ENCODE results near the gene KCNK15. TPM values are rescaled to one million over a fixed set of nuclear protein-coding genes. Genes with fewer than 3 reads are reported as not detected.

KCNK15 gene
- total RNA-seq, 4 donors from 2014 or later = 6.3 to 10.0 (median 9.0) TPM

- DNase-seq (ENCODE audit: low spot score) = no peak
- ATAC-seq (ENCODE audit: low FRiP score) = no peak
- TF ChIP-seq, protein P1, sequence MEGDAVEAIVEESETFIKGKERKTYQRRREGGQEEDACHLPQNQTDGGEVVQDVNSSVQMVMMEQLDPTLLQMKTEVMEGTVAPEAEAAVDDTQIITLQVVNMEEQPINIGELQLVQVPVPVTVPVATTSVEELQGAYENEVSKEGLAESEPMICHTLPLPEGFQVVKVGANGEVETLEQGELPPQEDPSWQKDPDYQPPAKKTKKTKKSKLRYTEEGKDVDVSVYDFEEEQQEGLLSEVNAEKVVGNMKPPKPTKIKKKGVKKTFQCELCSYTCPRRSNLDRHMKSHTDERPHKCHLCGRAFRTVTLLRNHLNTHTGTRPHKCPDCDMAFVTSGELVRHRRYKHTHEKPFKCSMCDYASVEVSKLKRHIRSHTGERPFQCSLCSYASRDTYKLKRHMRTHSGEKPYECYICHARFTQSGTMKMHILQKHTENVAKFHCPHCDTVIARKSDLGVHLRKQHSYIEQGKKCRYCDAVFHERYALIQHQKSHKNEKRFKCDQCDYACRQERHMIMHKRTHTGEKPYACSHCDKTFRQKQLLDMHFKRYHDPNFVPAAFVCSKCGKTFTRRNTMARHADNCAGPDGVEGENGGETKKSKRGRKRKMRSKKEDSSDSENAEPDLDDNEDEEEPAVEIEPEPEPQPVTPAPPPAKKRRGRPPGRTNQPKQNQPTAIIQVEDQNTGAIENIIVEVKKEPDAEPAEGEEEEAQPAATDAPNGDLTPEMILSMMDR (IDR thresholded peaks at IDR 0.05) = no peak
These were observed 43.2 kb downstream of the KCNK15 start for GRCh38 chr20:44788706-44789456.

DNA sequence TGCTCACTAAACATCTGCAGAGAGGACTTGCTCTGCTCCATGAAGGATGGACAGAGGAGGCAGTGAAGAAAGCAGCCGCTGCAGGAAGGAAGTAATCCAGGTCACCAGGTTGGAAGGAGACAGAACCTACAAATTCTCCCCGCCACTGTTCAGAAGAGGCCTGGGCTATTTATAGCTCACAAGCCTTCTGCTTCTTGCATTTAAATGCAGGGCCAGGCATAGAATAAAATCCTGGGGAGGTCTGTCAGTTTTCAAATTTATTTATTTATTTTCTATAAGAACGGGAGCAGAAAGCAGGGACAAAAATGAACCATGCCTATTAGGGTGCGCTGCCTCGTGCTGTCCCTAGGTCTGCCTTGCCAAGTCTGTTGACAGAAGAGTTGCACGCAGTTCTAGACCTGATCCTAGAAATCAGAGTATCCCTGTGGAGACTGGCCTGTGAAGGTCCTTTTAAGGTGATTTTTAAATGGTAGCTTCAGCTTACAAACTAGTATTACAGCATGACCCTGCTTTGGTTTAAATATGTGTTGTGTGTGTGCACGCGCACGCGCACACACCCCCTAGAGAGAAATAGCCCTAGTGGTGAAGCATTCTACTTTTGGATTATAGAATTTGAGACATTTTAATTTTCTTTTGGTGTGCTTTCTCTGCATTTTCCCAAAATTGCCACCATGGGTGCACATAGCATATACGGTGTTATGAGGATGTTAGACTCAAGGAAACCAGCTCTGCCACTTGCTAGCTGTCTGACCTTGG lies 45.2 kb downstream of the KCNK15 start:
- DNase-seq (ENCODE audit: low spot score) (no peak), ATAC-seq (ENCODE audit: low FRiP score) (no peak)
- TF ChIP-seq, protein P1 (IDR thresholded peaks at IDR 0.05) = no peak

DNA sequence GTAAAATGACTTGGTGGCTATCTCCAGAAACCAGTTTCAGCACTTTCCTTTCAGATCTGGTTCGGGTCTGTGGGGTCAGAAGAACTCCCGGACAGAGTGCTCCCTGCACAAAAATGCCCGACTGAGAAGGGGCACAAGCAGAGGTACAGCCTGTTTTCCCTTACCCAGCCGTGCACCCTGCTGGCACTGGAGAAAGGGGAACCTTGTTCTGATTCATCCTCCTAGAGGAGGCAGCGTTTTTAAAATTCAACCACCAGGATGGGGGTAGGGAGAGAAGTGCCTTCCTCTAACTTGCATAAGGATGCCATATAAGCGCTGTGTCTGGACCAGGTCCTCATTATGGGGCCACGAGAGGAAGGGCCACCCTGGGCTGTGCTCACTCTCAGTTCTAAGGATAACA lies 47.1 kb downstream of the KCNK15 start:
- TF ChIP-seq, protein P1 (IDR thresholded peaks at IDR 0.05) = no peak
- no peak for ATAC-seq (ENCODE audit: low FRiP score)
- DNase-seq (ENCODE audit: low spot score) = no peak

DNA sequence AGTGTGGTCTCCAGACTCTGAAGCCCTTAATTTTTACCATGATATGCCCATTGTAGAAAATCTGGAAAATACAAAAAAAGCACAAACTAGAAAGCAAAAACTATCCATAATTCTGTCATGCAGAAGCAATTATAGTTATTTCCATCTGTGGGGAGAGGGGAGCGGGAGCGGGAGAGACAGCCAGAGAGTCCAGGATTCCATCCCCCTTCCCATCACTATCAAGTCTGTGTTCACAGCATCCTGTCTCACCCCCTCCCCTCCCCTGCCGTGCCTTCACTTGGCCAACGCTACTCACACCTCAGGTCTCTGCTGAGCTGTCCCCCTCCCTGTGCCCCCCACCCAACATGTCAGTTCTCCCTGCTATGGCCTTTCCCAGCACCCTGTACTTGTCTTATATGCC lies 50.2 kb downstream of the KCNK15 start:
- no peak for DNase-seq (ENCODE audit: low spot score)
- ATAC-seq (ENCODE audit: low FRiP score) = no peak
- TF ChIP-seq, protein P1 (IDR thresholded peaks at IDR 0.05) = no peak

- TF ChIP-seq, protein P1 (IDR thresholded peaks at IDR 0.05) = no peak
- DNase-seq (ENCODE audit: low spot score) = no peak
- ATAC-seq (ENCODE audit: low FRiP score) = no peak
These were observed 50.6 kb downstream of the KCNK15 start for GRCh38 chr20:44796311-44796710.

DNA sequence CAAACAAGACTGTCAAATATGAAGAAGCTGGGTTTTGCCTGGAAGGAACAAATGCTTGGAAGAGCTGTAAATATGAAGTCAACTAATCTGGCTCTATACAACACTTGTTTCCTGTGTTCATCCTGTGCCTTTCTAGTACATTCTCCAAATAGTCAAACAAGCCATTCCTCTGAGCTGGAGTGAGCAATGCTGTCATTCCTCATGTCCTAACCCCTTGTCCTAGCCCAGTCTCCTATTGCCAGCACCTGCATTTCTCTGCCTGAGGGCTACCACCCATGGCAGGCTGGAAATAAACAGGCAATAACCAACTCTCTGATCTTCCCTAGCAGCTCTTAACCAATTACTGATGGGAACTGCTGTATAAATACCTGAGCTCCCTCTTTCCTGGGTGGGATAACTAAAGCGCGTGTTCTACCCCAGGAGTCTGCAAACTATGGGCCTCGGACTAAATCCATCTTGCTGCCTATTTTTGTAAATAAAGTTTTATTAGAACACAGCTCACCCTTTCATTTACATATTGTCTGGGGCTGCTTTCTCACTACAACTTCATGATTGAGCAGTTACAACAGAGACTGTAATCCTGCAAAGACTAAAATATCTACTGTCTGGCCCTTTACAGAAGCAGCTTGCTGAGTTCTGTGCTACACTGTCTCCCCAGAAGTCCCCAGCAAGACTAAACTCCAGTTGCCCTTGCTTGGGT lies 51.2 kb downstream of the KCNK15 start:
- DNase-seq (ENCODE audit: low spot score) (no peak), ATAC-seq (ENCODE audit: low FRiP score) (no peak)
- TF ChIP-seq, protein P1 (IDR thresholded peaks at IDR 0.05) = no peak
